DND-41 (cell line): ENCODE measurements around the gene VSIG10.

Experiments used
- ATAC-seq: fragments of 200-7000 bp; cut with Tn5 transposase; 3 replicates; pipeline ENCODE4 v1.9.1; 2021; ENCODE audit warnings: low read depth; ENCODE audit not compliant: insufficient read depth
- DNase-seq: peaks from one replicate; pipeline ENCODE4 v3.0.0-alpha.2; 2020
- H2AFZ ChIP-seq: 2 replicates; pipeline ENCODE4 v1.6.0; 2012; ENCODE audit warnings: low read depth, low read length
- H3K27ac ChIP-seq: 2 replicates; pipeline ENCODE4 v1.5.1; 2012; ENCODE audit warnings: low read length, inconsistent platforms
- H3K27me3 ChIP-seq: fragments of 200-600 bp; sonication (generic); 2 replicates; pipeline ENCODE4 v1.6.0; 2012; ENCODE audit warnings: low read length, mild to moderate bottlenecking, inconsistent platforms; ENCODE audit not compliant: insufficient read depth, poor library complexity
- H3K36me3 ChIP-seq: 2 replicates; pipeline ENCODE4 v1.5.1; 2012; ENCODE audit warnings: low read length, inconsistent platforms; ENCODE audit not compliant: insufficient read depth
- H3K4me1 ChIP-seq: 2 replicates; pipeline ENCODE4 v1.5.1; 2012; ENCODE audit warnings: mild to moderate bottlenecking, low read length; ENCODE audit not compliant: insufficient read depth
- H3K4me2 ChIP-seq: 2 replicates; pipeline ENCODE4 v1.6.0; 2012; ENCODE audit warnings: mild to moderate bottlenecking, moderate library complexity, low read length, inconsistent platforms; ENCODE audit not compliant: insufficient read depth
- H3K4me3 ChIP-seq, 2 experiments: fragments of 200-600 bp in 1 of 2; shearing (Covaris generic) in 1 of 2; 2 replicates each; pipeline ENCODE4 v1.5.1; 2012 to 2016; ENCODE audit warnings: inconsistent platforms in 2 of 2, low read length in 2 of 2, mild to moderate bottlenecking in 2 of 2, low read depth in 1 of 2, moderate library complexity in 1 of 2
- H3K79me2 ChIP-seq: 2 replicates; pipeline ENCODE4 v1.6.0; 2012; ENCODE audit warnings: low read length, inconsistent platforms; ENCODE audit not compliant: insufficient read depth
- H3K9ac ChIP-seq: 2 replicates; pipeline ENCODE4 v1.6.0; 2012; ENCODE audit warnings: low read depth, mild to moderate bottlenecking, inconsistent platforms, low read length, moderate library complexity
- H3K9me3 ChIP-seq: 2 replicates; pipeline ENCODE4 v1.5.1; 2012; ENCODE audit warnings: low read length, moderate library complexity, mild to moderate bottlenecking, inconsistent platforms; ENCODE audit not compliant: insufficient read depth, severe bottlenecking
- H4K20me1 ChIP-seq: 2 replicates; pipeline ENCODE4 v1.6.0; 2012; ENCODE audit warnings: low read length; ENCODE audit not compliant: insufficient read depth
- EZH2 ChIP-seq: IDR thresholded peaks from 3 replicates; pipeline ENCODE4 v1.6.1; 2012; ENCODE audit warnings: borderline replicate concordance, low read depth, mild to moderate bottlenecking, moderate library complexity, low read length, inconsistent platforms; ENCODE audit not compliant: severe bottlenecking
- TF ChIP-seq, protein P1 (sequence below): IDR thresholded peaks from 2 replicates; pipeline ENCODE4 v1.5.1; 2012; ENCODE audit warnings: borderline replicate concordance, low read length, moderate library complexity, mild to moderate bottlenecking; ENCODE audit not compliant: poor library complexity, severe bottlenecking; ENCODE audit errors: extremely low read depth

Gene VSIG10

GRCh38 chr12:118107694-118108093 is 3.9 kb upstream of the VSIG10 start:
- H3K4me3 ChIP-seq, result no peak overlapping the region
- no peaks in the 10 kb centered on the region for H3K27me3 ChIP-seq
- no peaks in the 10 kb centered on the region for H3K79me2 ChIP-seq
- H3K4me2 ChIP-seq, result no peak overlapping the region
- no peaks in the 10 kb centered on the region for H4K20me1 ChIP-seq
- H3K4me1 ChIP-seq, result peaks cover 16% of the 10 kb centered on the region
- ATAC-seq, result no peak
- no peak overlapping the region for H3K27ac ChIP-seq
- H3K9me3 ChIP-seq, result no peaks in the 10 kb centered on the region
- no peaks in the 10 kb centered on the region for H3K36me3 ChIP-seq
- TF ChIP-seq EZH2, result no peak
- TF ChIP-seq, protein P1, sequence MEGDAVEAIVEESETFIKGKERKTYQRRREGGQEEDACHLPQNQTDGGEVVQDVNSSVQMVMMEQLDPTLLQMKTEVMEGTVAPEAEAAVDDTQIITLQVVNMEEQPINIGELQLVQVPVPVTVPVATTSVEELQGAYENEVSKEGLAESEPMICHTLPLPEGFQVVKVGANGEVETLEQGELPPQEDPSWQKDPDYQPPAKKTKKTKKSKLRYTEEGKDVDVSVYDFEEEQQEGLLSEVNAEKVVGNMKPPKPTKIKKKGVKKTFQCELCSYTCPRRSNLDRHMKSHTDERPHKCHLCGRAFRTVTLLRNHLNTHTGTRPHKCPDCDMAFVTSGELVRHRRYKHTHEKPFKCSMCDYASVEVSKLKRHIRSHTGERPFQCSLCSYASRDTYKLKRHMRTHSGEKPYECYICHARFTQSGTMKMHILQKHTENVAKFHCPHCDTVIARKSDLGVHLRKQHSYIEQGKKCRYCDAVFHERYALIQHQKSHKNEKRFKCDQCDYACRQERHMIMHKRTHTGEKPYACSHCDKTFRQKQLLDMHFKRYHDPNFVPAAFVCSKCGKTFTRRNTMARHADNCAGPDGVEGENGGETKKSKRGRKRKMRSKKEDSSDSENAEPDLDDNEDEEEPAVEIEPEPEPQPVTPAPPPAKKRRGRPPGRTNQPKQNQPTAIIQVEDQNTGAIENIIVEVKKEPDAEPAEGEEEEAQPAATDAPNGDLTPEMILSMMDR, result no peak
- H2AFZ ChIP-seq, result no peak overlapping the region
- DNase-seq, result no peak
- H3K9ac ChIP-seq, result no peak overlapping the region

GRCh38 chr12:118107011-118107410 is 3.2 kb upstream of the VSIG10 start:
- no peak overlapping the region for H3K9ac ChIP-seq
- no peaks in the 10 kb centered on the region for H3K27me3 ChIP-seq
- H2AFZ ChIP-seq, result no peak overlapping the region
- TF ChIP-seq, protein P1, result no peak
- TF ChIP-seq EZH2, result no peak
- H3K79me2 ChIP-seq, result no peaks in the 10 kb centered on the region
- H3K36me3 ChIP-seq, result no peaks in the 10 kb centered on the region
- DNase-seq (no peak), ATAC-seq (no peak)
- H4K20me1 ChIP-seq, result no peaks in the 10 kb centered on the region
- no peaks in the 10 kb centered on the region for H3K9me3 ChIP-seq
- H3K4me2 ChIP-seq, result no peak overlapping the region
- peaks cover 20% of the 10 kb centered on the region for H3K4me1 ChIP-seq
- no peak overlapping the region for H3K27ac ChIP-seq
- no peak overlapping the region for H3K4me3 ChIP-seq

- Histone ChIP-seq H3K4me2 (peak overlapping the region; percentile 92), H3K27me3 (no peaks in the 10 kb centered on the region), H2AFZ (peak overlapping the region; percentile 89), H3K9ac (peak overlapping the region; percentile 78), H3K4me1 (peaks cover 20% of the 10 kb centered on the region), H3K4me3 (peak overlapping the region; percentile 70 to 77), H3K79me2 (no peaks in the 10 kb centered on the region), H4K20me1 (no peaks in the 10 kb centered on the region), H3K27ac (peak overlapping the region; percentile 82), H3K36me3 (no peaks in the 10 kb centered on the region), H3K9me3 (no peaks in the 10 kb centered on the region)
- DNase-seq (peak; percentile 27), ATAC-seq (peak; percentile 37)
- TF ChIP-seq, protein P1, result no peak
- no peak for TF ChIP-seq EZH2
Observed at GRCh38 chr12:118103201-118103600, 610 bp downstream of the VSIG10 start.

- no peaks in the 10 kb centered on the region for H3K9me3 ChIP-seq
- no peaks in the 10 kb centered on the region for H3K36me3 ChIP-seq
- peak overlapping the region; percentile 78; the same call in 1 of the 2 replicates for H3K9ac ChIP-seq
- no peaks in the 10 kb centered on the region for H3K79me2 ChIP-seq
- ATAC-seq (no peak), DNase-seq (no peak)
- no peak for TF ChIP-seq EZH2
- TF ChIP-seq, protein P1, result no peak
- peak overlapping the region in 1 of 2 experiments; percentile 70; a peak in 2 of 4 replicates for H3K4me3 ChIP-seq
- peaks cover 20% of the 10 kb centered on the region for H3K4me1 ChIP-seq
- no peaks in the 10 kb centered on the region for H4K20me1 ChIP-seq
- no peak overlapping the region for H2AFZ ChIP-seq
- peak overlapping the region; percentile 92 for H3K4me2 ChIP-seq
- H3K27me3 ChIP-seq, result no peaks in the 10 kb centered on the region
- no peak overlapping the region for H3K27ac ChIP-seq
Observed at GRCh38 chr12:118102609-118103008, 1.2 kb downstream of the VSIG10 start.
